WERI-Rb-1 (cell line): Measurements from ENCODE around the gene TMEM132E.

Experiments
- DNase-seq: peaks from one replicate; pipeline ENCODE4 v3.0.0-alpha.2; 2020
- H3K27ac ChIP-seq: fragments of 250-450 bp; sonication (Bioruptor Pico); 2 replicates; pipeline ENCODE4 v1.5.1; 2020; ENCODE audit warnings: mild to moderate bottlenecking, moderate library complexity
- H3K27me3 ChIP-seq: fragments of 250-450 bp; sonication (Bioruptor Pico); 2 replicates; pipeline ENCODE4 v1.5.1; 2021; ENCODE audit warnings: mild to moderate bottlenecking, low read depth, moderate library complexity; ENCODE audit not compliant: insufficient read depth, severe bottlenecking
- H3K36me3 ChIP-seq: fragments of 250-450 bp; sonication (Bioruptor Pico); 2 replicates; pipeline ENCODE4 v1.5.1; 2020; ENCODE audit warnings: mild to moderate bottlenecking, moderate library complexity
- H3K4me3 ChIP-seq: 2 replicates; pipeline ENCODE4 v1.5.1; 2011; ENCODE audit warnings: low read depth, mild to moderate bottlenecking, control low read depth, low read length
- H3K9me3 ChIP-seq: fragments of 250-450 bp; sonication (Bioruptor Pico); 2 replicates; pipeline ENCODE4 v1.5.1; 2021; ENCODE audit warnings: mild to moderate bottlenecking, moderate library complexity; ENCODE audit not compliant: severe bottlenecking
- TF ChIP-seq, protein P1 (sequence below): IDR thresholded peaks from 2 replicates; pipeline ENCODE4 v1.5.1; 2011; ENCODE audit warnings: low read depth, mild to moderate bottlenecking, control low read depth, inconsistent platforms, low read length

Gene TMEM132E

DNA sequence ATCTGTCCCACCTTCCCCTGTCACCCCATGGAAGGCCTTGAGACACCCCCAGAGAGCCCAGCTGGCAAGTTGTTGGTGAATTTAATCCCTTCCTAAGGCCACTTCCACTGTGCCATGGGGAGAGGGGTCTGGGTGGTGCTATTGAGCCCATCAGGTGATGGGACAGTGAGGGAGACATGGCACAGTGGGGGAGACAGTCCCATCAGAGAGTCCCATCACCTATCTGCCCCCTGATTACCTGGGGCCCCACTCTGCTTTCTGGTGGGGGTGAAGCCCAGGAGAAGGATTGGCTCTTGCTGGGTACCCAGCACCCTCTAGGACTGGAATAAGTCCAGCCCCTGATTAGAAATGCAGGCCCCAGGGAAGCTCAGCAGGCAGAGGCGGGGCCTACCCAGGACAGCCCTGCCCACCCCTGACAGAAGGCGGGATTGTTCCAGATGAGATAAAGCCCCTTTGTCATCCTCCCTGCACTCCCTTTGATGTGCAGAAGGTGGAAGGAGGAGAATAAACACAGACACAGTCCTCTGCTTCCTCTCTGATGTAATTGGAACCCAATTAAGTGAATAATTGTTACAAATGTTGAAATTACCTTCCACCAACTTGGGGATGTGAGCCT lies 18.9 kb downstream of the TMEM132E start:
- peak; percentile 84 for DNase-seq
- Histone ChIP-seq H3K36me3 (no peaks in the 10 kb centered on the region), H3K4me3 (no peak overlapping the region), H3K9me3 (no peaks in the 10 kb centered on the region), H3K27ac (peak overlapping the region; percentile 49; the same call in 1 of the 2 replicates), H3K27me3 (no peaks in the 10 kb centered on the region)
- TF ChIP-seq, protein P1, sequence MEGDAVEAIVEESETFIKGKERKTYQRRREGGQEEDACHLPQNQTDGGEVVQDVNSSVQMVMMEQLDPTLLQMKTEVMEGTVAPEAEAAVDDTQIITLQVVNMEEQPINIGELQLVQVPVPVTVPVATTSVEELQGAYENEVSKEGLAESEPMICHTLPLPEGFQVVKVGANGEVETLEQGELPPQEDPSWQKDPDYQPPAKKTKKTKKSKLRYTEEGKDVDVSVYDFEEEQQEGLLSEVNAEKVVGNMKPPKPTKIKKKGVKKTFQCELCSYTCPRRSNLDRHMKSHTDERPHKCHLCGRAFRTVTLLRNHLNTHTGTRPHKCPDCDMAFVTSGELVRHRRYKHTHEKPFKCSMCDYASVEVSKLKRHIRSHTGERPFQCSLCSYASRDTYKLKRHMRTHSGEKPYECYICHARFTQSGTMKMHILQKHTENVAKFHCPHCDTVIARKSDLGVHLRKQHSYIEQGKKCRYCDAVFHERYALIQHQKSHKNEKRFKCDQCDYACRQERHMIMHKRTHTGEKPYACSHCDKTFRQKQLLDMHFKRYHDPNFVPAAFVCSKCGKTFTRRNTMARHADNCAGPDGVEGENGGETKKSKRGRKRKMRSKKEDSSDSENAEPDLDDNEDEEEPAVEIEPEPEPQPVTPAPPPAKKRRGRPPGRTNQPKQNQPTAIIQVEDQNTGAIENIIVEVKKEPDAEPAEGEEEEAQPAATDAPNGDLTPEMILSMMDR, result no peak

DNA sequence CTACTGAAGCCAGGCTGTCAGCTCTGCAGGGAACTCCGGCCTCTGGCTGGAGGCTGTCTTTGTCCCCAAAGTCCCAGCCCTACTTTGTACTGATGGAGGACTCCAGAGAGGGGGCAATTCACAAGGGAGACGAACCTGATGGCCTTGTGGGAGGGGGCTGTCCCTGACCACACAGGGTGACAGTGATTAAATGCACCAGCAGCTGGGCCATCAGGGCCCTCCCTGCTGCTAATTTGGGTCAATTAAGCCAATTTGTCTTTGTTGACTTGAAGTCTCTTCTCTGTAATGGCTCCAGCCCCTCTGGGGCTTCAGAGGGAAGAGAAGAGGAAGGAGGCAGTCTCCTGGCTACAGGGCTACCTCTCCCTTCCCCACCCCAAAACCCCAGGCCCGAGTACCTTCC lies 22.0 kb downstream of the TMEM132E start:
- no peaks in the 10 kb centered on the region for H3K27me3 ChIP-seq
- TF ChIP-seq, protein P1, result no peak
- no peak overlapping the region for H3K27ac ChIP-seq
- no peak for DNase-seq
- no peak overlapping the region for H3K4me3 ChIP-seq
- H3K9me3 ChIP-seq, result no peaks in the 10 kb centered on the region
- H3K36me3 ChIP-seq, result no peaks in the 10 kb centered on the region

DNA sequence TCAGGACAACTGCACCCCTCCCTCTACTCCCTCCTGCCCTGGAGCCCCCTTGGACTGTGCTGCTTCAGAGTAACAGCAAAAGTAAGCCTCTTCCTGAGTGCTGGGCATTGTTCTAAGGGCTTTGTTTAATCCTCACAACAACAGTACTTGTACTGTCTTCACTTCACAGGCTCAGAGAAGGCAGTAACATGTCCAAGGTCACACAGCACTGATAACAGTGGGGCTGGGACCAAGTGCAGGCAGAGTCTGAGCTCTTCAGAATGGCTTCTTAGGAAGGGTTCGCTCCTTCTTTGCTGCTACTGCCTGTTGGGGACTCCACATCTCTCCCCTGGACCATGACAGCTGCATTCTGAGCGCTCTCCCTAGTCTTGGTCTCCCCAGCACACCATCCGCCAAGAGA lies 24.6 kb downstream of the TMEM132E start:
- no peaks in the 10 kb centered on the region for H3K27me3 ChIP-seq
- no peaks in the 10 kb centered on the region for H3K9me3 ChIP-seq
- H3K27ac ChIP-seq, result no peak overlapping the region
- TF ChIP-seq, protein P1, result no peak
- H3K36me3 ChIP-seq, result no peaks in the 10 kb centered on the region
- H3K4me3 ChIP-seq, result no peak overlapping the region
- DNase-seq, result no peak

DNA sequence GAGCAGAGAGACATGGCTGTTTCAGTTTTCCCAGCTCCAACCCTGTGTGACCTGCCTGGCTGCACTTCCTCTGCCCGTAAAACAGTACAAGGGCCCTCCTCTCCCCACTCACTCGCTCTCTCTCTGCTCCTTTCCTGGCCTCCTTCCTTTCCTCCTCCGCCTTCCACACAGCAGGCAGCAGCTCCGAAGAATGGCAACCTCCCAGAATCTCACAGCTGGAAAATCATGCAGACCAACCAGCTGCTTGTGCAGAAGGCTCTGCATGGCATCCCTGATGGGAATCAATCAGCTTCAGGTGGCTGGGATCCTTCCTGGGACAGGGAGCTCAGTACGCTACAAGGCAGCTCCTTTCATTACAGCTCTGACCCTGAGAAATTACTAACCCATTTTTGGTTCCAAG lies 27.4 kb downstream of the TMEM132E start:
- no peaks in the 10 kb centered on the region for H3K9me3 ChIP-seq
- TF ChIP-seq, protein P1, result no peak
- H3K27ac ChIP-seq, result no peak overlapping the region

DNA sequence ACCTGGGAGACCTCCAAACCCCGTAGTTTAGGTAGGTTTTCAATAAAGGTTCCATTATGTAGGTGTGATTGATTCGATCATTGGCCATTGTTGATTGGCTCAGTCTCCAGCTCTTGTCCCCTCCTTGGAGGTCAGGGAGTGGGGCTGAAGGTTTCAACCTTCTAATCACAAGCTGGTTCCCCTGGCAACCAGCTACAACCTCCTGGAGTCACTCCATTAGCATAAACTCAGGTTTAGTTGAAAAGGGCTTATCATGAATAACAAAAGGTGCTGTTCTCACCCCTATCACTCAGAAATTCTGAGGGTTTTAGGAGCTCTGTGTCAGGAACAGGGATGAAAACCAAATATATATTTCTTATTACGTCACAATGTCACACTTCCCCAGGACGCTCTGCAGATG lies 28.5 kb downstream of the TMEM132E start:
- no peak for DNase-seq
- H3K27me3 ChIP-seq, result no peaks in the 10 kb centered on the region
- H3K4me3 ChIP-seq, result no peak overlapping the region
- H3K36me3 ChIP-seq, result no peaks in the 10 kb centered on the region
- H3K9me3 ChIP-seq, result no peaks in the 10 kb centered on the region
- TF ChIP-seq, protein P1, result no peak
- no peak overlapping the region for H3K27ac ChIP-seq

More for the DNA sequence above, 27.4 kb downstream of the TMEM132E start:
- H3K4me3 ChIP-seq, result no peak overlapping the region
- H3K27me3 ChIP-seq, result no peaks in the 10 kb centered on the region
- no peak for DNase-seq
- H3K36me3 ChIP-seq, result no peaks in the 10 kb centered on the region

DNA sequence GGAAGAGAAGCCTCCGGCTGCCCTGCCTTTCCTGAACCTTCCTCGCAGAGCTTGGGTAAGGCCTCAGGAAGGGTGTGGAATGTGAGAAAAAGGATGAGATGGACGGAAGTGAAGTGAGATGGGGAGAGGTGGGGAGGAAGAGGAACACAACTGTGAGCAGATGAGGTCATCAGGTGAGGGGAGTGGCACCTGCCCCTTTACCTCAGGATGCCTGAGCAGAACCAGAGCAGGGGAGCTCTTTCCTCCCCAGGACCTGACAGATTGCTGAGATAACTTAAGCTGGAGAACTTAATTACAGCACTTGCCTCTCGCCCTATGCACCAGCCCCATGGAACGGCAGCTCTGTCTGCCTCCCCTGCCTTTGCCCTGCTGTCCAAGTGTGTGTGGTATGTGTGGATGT lies 29.8 kb downstream of the TMEM132E start:
- Histone ChIP-seq H3K9me3 (no peaks in the 10 kb centered on the region), H3K36me3 (no peaks in the 10 kb centered on the region), H3K27ac (no peak overlapping the region), H3K27me3 (no peaks in the 10 kb centered on the region), H3K4me3 (no peak overlapping the region)
- peak; percentile 38 for DNase-seq
- TF ChIP-seq, protein P1, result no peak
